Adrenal gland (tissue), 12 donors: ENCODE data around the gene MARCHF10. TPM values are rescaled to one million over a fixed set of nuclear protein-coding genes. Genes with fewer than 3 reads are reported as not detected.
A peak's percentile ranks its signal among the peaks of the same experiment; 100 is the strongest.

Source experiments
- DNase-seq, 7 donors: peaks; one replicate each; pipeline ENCODE4 v3.0.0-alpha.2; 2019 to 2020
- H3K27ac ChIP-seq, 5 donors: fragments of 200-600 bp; sonication (generic) in 4 of 5; 1 replicate in 3 of 5; 2 replicates in 2 of 5; pipeline versions ENCODE4 v1.5.1 to v1.8.0; 2016 to 2020; ENCODE audit warnings: mild to moderate bottlenecking in 1 of 5
- H3K27me3 ChIP-seq: fragments of 200-600 bp; 2 replicates; pipeline ENCODE4 v1.8.0; 2021
- H3K36me3 ChIP-seq, 2 donors: fragments of 200-600 bp; replicated peaks in 1 of 2; 1 replicate in 1 of 2; 2 replicates in 1 of 2; pipeline versions ENCODE4 v1.5.1 to v1.8.0; 2018 to 2022
- H3K4me1 ChIP-seq, 2 donors: fragments of 200-600 bp; replicated peaks in 1 of 2; 1 replicate in 1 of 2; 2 replicates in 1 of 2; pipeline versions ENCODE4 v1.5.1 to v1.8.0; 2018 to 2021
- H3K4me3 ChIP-seq, 4 donors: fragments of 200-600 bp; sonication (generic) in 3 of 4; one replicate each; pipeline ENCODE4 v1.5.1; 2016 to 2018
- H3K9me3 ChIP-seq, 3 donors: fragments of 200-600 bp; sonication (generic) in 1 of 3; replicated peaks in 1 of 3; 1 replicate in 2 of 3; 2 replicates in 1 of 3; pipeline versions ENCODE4 v1.5.1 to v1.8.0; 2016 to 2021
- CTCF ChIP-seq, 6 experiments: fragments of 450-650 bp in 4 of 6; fragments of 200-600 bp in 2 of 6; sonication (generic) in 1 of 6; IDR thresholded peaks; 1 replicate in 5 of 6; 2 replicates in 1 of 6; pipeline versions ENCODE4 v1.5.1 to v1.8.0; 2016 to 2021; ENCODE audit warnings: antibody characterized with exemption in 6 of 6, mild to moderate bottlenecking in 2 of 6, moderate library complexity in 1 of 6
- POLR2A ChIP-seq, 2 donors: fragments of 450-650 bp; IDR thresholded peaks; one replicate each; pipeline ENCODE4 v1.6.1; 2017; ENCODE audit warnings: antibody characterized with exemption in 2 of 2, mild to moderate bottlenecking in 2 of 2, moderate library complexity in 1 of 2
- WGBS, 4 donors: extraction: QIAGEN DNeasy Blood & Tissue Kit in 2 of 4; methylation state at CpG; one replicate each; pipeline versions ENCODE4 v1.1.5 to v1.1.7; 2013 to 2017; 5-methylcytosine and 5-hydroxymethylcytosine counted together
- intact Hi-C, 2 donors: fragments of 100-400 bp; cut with DNase I; formaldehyde crosslinking; loops; one replicate each; pipeline versions ENCODE4 v1.14.1 to v1.15.0; 2022 to 2023
- polyA plus RNA-seq, 3 donors: library from polyadenylated mRNA; stranded (reverse); fragments of 200-250 nt in 2 of 3; fragments of 350-450 nt in 1 of 3; fragmentation: Illumina TruSeq in 1 of 3; extraction: RNeasy Lipid Tissue Mini Kit (QIAGEN cat#74804) in 1 of 3; gene quantifications; one replicate each; pipeline ENCODE4 v1.2.3, GENCODE V29; 2013 to 2014
- total RNA-seq, 9 donors: library from RNA; depleted of rRNA in 4 of 9; stranded (reverse); fragments of >200 nt in 4 of 9; fragments of 120-200 nt in 1 of 9; fragmentation: NEBNext Ultra II Directional in 1 of 9; extraction: Animal tissue kit (Norgen Biotek cat#: 25700) in 1 of 9; gene quantifications; one replicate each; pipeline versions ENCODE4 v1.1.0 to v1.2.4, GENCODE V29; 2013 to 2023
- donor health status: healthy with polysubstance abuse.
- donor health status: Bipolar disorder and iron deficiency.
- donor health status: DM: yes; HTN: yes; CAD: no.
- donor health status: DM: no; HTN: no; CAD: no.
- donor health status: DM: no; HTN: no; CAD: no.
- donor health status: DM: yes; HTN: yes; CAD: no.

Gene MARCHF10
- total and polyA plus RNA-seq, 12 donors, result 0.31 to 0.64 (median 0.43) TPM; not detected in 8

DNA sequence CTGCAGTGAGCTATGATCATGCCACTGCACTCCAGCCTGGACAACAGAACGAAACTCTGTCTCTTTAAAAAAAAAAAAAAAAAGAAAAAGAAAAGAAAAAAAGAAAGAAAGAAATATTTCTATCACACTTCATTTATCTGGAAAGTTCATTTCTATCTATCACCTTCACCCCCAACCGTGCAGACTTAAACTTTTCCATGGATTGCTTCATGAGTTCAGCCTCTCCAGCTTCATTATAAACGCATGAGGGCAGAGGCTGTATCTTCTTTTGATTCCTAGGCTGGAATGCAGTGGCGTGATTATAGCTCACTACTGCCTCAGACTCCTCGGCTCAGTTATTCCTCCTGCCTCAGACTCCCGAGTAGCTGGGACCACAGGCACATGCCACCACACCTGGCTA is 152.5 kb downstream of the MARCHF10 start:
- no peak overlapping the region for H3K4me3 ChIP-seq
- no peaks in the 10 kb centered on the region for H3K27me3 ChIP-seq
- H3K36me3 ChIP-seq, result no peaks in the 10 kb centered on the region
- peak overlapping the region in 1 of 5 donors; percentile 65 for H3K27ac ChIP-seq
- WGBS, 4 donors, result 66 to 78% (median 74%) methylated on average over 6 of the region's 6 CpGs
- peaks cover 10 to 14% of the 10 kb centered on the region in 2 donors for H3K4me1 ChIP-seq
- DNase-seq, result no peak
- intact Hi-C loops, result no loop called here
- no peak for TF ChIP-seq CTCF (IDR thresholded peaks at IDR 0.05)
- TF ChIP-seq POLR2A (IDR thresholded peaks at IDR 0.05), result no peak
- no peaks in the 10 kb centered on the region for H3K9me3 ChIP-seq

GRCh38 chr17:62653826-62654761 is 154.0 kb downstream of the MARCHF10 start:
- intact Hi-C loops, result no loop called here
- no peaks in the 10 kb centered on the region for H3K9me3 ChIP-seq
- H3K36me3 ChIP-seq, result no peaks in the 10 kb centered on the region
- H3K27ac ChIP-seq, result peak overlapping the region in 4 of 5 donors; percentile 44 to 90 (median 58)
- no peak for TF ChIP-seq CTCF (IDR thresholded peaks at IDR 0.05)
- TF ChIP-seq POLR2A (IDR thresholded peaks at IDR 0.05), result no peak
- no peaks in the 10 kb centered on the region for H3K27me3 ChIP-seq
- H3K4me3 ChIP-seq, result no peak overlapping the region
- 37 to 56% (median 46%) methylated on average over 18 to 19 of the region's 19 CpGs for WGBS, 4 donors
- H3K4me1 ChIP-seq, result peaks cover 10 to 14% of the 10 kb centered on the region in 2 donors
- DNase-seq, result peak in 6 of 7 donors; percentile 44 to 76 (median 54)

GRCh38 chr17:62653002-62653825 is 154.9 kb downstream of the MARCHF10 start:
- peak overlapping the region in 2 of 4 donors; percentile 28 to 36 for H3K4me3 ChIP-seq
- DNase-seq, result peak; percentile 33 to 71 (median 44)
- WGBS, 4 donors, result 9 to 20% (median 16%) methylated on average over 12 to 30 of the region's 30 CpGs
- no peaks in the 10 kb centered on the region for H3K27me3 ChIP-seq
- H3K36me3 ChIP-seq, result no peaks in the 10 kb centered on the region
- H3K9me3 ChIP-seq, result no peaks in the 10 kb centered on the region
- peak overlapping the region in 4 of 5 donors; percentile 36 to 90 (median 58) for H3K27ac ChIP-seq
- TF ChIP-seq CTCF (IDR thresholded peaks at IDR 0.05) (no peak), POLR2A (IDR thresholded peaks at IDR 0.05) (no peak)
- H3K4me1 ChIP-seq, result peaks cover 10 to 14% of the 10 kb centered on the region in 2 donors
- intact Hi-C loops, result no loop called here
